OCI-LY7 (cell line): ENCODE measurements around the gene RIPOR1. TPM values are rescaled to one million over a fixed set of nuclear protein-coding genes. Genes with fewer than 3 reads are reported as not detected.
A peak's percentile ranks its signal among the peaks of the same experiment; 100 is the strongest.

Source experiments
- BruUV-seq: library from RNA; stranded (reverse); fragments of 400-500 nt; replicated peaks from 2 replicates; lab custom pipeline; 2021; lab: Mats Ljungman, UMichigan
- CTCF ChIA-PET: fragments of 300-600 bp; sonication (Branson Sonifier 250); formaldehyde crosslinking; loops from one replicate; lab custom pipeline; 2022; ENCODE audit warnings: antibody characterized with exemption; ENCODE audit not compliant: unreplicated experiment; lab: Charles Lee
- POLR2A ChIA-PET: fragments of 300-600 bp; sonication (Branson Sonifier 250); formaldehyde crosslinking; loops from one replicate; lab custom pipeline; 2022; ENCODE audit warnings: antibody characterized with exemption; lab: Charles Lee
- DNase-seq: peaks from one replicate; pipeline ENCODE4 v3.0.0-alpha.2; 2015; ENCODE audit warnings: low spot score
- H2AFZ ChIP-seq: fragments of 200-600 bp; sonication (generic), shearing (Covaris generic); 2 replicates; pipeline ENCODE4 v1.6.1; 2014; ENCODE audit warnings: mild to moderate bottlenecking, antibody characterized with exemption, low read length, moderate library complexity
- H3K27ac ChIP-seq: fragments of 200-600 bp; sonication (generic); 2 replicates; pipeline ENCODE4 v1.5.1; 2014; ENCODE audit warnings: mixed run types, low read depth, mild to moderate bottlenecking, moderate library complexity, low read length, inconsistent platforms; ENCODE audit not compliant: poor library complexity, severe bottlenecking
- H3K36me3 ChIP-seq: fragments of 200-600 bp; sonication (generic); 2 replicates; pipeline ENCODE4 v1.6.1; 2014; ENCODE audit warnings: mild to moderate bottlenecking, antibody characterized with exemption, low read length, moderate library complexity, mixed read lengths; ENCODE audit not compliant: insufficient read depth
- H3K4me1 ChIP-seq: fragments of 200-600 bp; sonication (generic); 2 replicates; pipeline ENCODE4 v1.5.1; 2014; ENCODE audit warnings: mild to moderate bottlenecking, low read length; ENCODE audit not compliant: insufficient read depth, poor library complexity, severe bottlenecking
- H3K4me2 ChIP-seq: fragments of 200-600 bp; sonication (generic); 2 replicates; pipeline ENCODE4 v1.6.1; 2014; ENCODE audit warnings: mild to moderate bottlenecking, low read length
- H3K4me3 ChIP-seq: fragments of 200-600 bp; sonication (generic); 2 replicates; pipeline ENCODE4 v1.5.1; 2014; ENCODE audit warnings: mild to moderate bottlenecking, low read depth, low read length; ENCODE audit not compliant: poor library complexity, severe bottlenecking
- H3K79me2 ChIP-seq: fragments of 200-600 bp; sonication (generic); 2 replicates; pipeline ENCODE4 v1.6.1; 2016; ENCODE audit warnings: low read depth, mild to moderate bottlenecking, low read length, moderate library complexity, mixed read lengths; ENCODE audit not compliant: insufficient read depth
- H3K9me2 ChIP-seq: fragments of 200-600 bp; sonication (generic); 2 replicates; pipeline ENCODE4 v1.6.1; 2016; ENCODE audit warnings: mild to moderate bottlenecking, low read length, mixed read lengths; ENCODE audit not compliant: insufficient read depth
- H3K9me3 ChIP-seq: fragments of 200-600 bp; sonication (generic); 2 replicates; pipeline ENCODE4 v1.6.1; 2014; ENCODE audit warnings: mild to moderate bottlenecking, mixed run types, low read length, mixed read lengths
- H4K20me1 ChIP-seq: fragments of 200-600 bp; sonication (generic); 2 replicates; pipeline ENCODE4 v1.6.1; 2014; ENCODE audit warnings: mild to moderate bottlenecking, antibody characterized with exemption, low read length, moderate library complexity, mixed read lengths; ENCODE audit not compliant: insufficient read depth
- EZH2phosphoT487 ChIP-seq: fragments of 200-600 bp; sonication (generic); IDR thresholded peaks from 2 replicates; pipeline ENCODE4 v1.6.1; 2018; ENCODE audit warnings: low read depth, borderline replicate concordance, mild to moderate bottlenecking, mixed run types, antibody characterized with exemption, low read length, moderate library complexity, mixed read lengths
- intact Hi-C: fragments of 100-400 bp; cut with micrococcal nuclease; formaldehyde crosslinking; loops from one replicate; pipeline ENCODE4 v1.10.0; 2022; ENCODE audit not compliant: unreplicated experiment
- total RNA-seq, 2 experiments: library from RNA; depleted of rRNA in 1 of 2; stranded (reverse); fragments of >200 nt in 1 of 2; shearing (Covaris generic) in 1 of 2; gene quantifications; 2 replicates each; pipeline ENCODE4 v1.2.3, GENCODE V29; 2014 to 2022
- TF ChIP-seq, protein P1 (sequence below): fragments of 200-600 bp; sonication (generic); conservative IDR thresholded peaks from 2 replicates; pipeline ENCODE4 v1.5.1; 2014; ENCODE audit warnings: mild to moderate bottlenecking, antibody characterized with exemption, low read length, moderate library complexity, mixed read lengths

RIPOR1 gene
- total RNA-seq, 2 experiments from 2014 or later: 9.7 to 40.2 TPM

DNA sequence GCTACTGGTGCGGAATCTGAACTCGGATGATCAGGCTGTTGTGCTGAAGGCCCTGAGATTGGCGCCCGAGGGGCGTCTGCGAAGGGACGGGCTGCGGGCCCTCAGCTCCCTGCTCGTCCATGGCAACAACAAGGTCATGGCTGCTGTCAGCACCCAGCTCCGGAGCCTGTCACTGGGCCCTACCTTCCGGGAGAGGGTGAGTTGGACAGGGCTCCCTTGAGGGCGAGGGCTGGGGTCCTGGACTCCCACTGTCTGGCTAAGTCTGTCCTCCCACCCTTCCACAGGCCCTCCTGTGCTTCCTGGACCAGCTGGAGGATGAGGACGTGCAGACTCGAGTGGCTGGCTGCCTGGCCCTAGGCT is 17.0 kb downstream of the RIPOR1 start:
- Histone ChIP-seq H3K27ac (peak overlapping the region; percentile 98), H3K4me1 (peaks cover 84% of the 10 kb centered on the region), H3K4me3 (peak overlapping the region; percentile 64), H4K20me1 (no peaks in the 10 kb centered on the region), H3K79me2 (peaks cover 27% of the 10 kb centered on the region; the same call in 1 of the 2 replicates), H3K9me3 (no peaks in the 10 kb centered on the region), H3K36me3 (peaks cover 27% of the 10 kb centered on the region; the same call in 1 of the 2 replicates), H3K4me2 (peak overlapping the region; percentile 85), H3K9me2 (no peaks in the 10 kb centered on the region), H2AFZ (no peak overlapping the region)
- DNase-seq: no peak
- ChIA-PET POLR2A (interaction anchor here (0.6 to 12.9 kb wide), 8 partner anchors 10 to 114 kb away, joined by 3 to 251 read pairs (median 4); partner anchors contain the start of genes ACD, CARMIL2 and CTCF), CTCF (interaction anchor here (0.5 to 1.5 kb wide), 4 partner anchors 16 to 102 kb away, joined by 3 to 14 read pairs (median 6); partner anchors contain the start of gene CTCF)
- intact Hi-C loops: loop anchor here (10.0 kb wide), 1 partner anchor 259 kb away; the partner anchor contains the start of genes RANBP10 and TSNAXIP1
- TF ChIP-seq, protein P1, sequence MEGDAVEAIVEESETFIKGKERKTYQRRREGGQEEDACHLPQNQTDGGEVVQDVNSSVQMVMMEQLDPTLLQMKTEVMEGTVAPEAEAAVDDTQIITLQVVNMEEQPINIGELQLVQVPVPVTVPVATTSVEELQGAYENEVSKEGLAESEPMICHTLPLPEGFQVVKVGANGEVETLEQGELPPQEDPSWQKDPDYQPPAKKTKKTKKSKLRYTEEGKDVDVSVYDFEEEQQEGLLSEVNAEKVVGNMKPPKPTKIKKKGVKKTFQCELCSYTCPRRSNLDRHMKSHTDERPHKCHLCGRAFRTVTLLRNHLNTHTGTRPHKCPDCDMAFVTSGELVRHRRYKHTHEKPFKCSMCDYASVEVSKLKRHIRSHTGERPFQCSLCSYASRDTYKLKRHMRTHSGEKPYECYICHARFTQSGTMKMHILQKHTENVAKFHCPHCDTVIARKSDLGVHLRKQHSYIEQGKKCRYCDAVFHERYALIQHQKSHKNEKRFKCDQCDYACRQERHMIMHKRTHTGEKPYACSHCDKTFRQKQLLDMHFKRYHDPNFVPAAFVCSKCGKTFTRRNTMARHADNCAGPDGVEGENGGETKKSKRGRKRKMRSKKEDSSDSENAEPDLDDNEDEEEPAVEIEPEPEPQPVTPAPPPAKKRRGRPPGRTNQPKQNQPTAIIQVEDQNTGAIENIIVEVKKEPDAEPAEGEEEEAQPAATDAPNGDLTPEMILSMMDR: no peak
- no peak for TF ChIP-seq EZH2phosphoT487
- no TSS peak for BruUV-seq

DNA sequence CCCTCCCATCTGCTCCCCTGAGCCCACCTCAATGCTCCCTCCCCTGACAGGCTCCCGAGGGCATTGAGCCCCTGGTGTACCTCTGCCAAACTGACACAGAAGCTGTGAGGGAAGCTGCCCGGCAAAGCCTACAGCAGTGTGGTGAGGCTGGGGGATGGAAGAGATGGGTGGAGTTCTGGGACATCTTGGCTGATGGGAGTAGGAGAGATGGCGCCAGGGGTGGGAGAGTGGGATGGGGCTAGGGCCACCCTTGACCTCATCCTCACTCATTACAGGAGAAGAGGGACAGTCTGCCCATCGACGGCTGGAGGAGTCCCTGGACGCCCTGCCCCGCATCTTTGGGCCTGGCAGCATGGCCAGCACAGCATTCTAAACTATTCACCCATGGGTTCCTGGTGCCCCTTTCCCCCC is 17.5 kb downstream of the RIPOR1 start:
- BruUV-seq: TSS peak; percentile 70
- ChIA-PET CTCF (interaction anchor here (0.5 to 3.0 kb wide), 3 partner anchors 11 to 25 kb away, joined by 3 to 42 read pairs (median 5); partner anchors contain the start of gene CTCF), POLR2A (interaction anchor here (0.6 to 12.9 kb wide), 5 partner anchors 10 to 98 kb away, joined by 3 to 251 read pairs (median 12); partner anchors contain the start of genes CARMIL2 and CTCF)
- H3K9me2 ChIP-seq: no peaks in the 10 kb centered on the region
- intact Hi-C loops: loop anchor here (10.0 kb wide), 1 partner anchor 259 kb away; the partner anchor contains the start of genes RANBP10 and TSNAXIP1
- H3K4me3 ChIP-seq: peak overlapping the region; percentile 64
- no peak overlapping the region for H2AFZ ChIP-seq
- peaks cover 88% of the 10 kb centered on the region for H3K4me1 ChIP-seq
- H3K79me2 ChIP-seq: peaks cover 32% of the 10 kb centered on the region; the same call in 1 of the 2 replicates
- no peak for DNase-seq
- TF ChIP-seq, protein P1: no peak
- TF ChIP-seq EZH2phosphoT487: no peak
- H3K9me3 ChIP-seq: no peaks in the 10 kb centered on the region
- H3K27ac ChIP-seq: peak overlapping the region; percentile 98
- peaks cover 30% of the 10 kb centered on the region; the same call in 1 of the 2 replicates for H3K36me3 ChIP-seq
- no peaks in the 10 kb centered on the region for H4K20me1 ChIP-seq
- peak overlapping the region; percentile 85 for H3K4me2 ChIP-seq
